GM21717 (cell line): Measurements from ENCODE around the gene NBAS.
"Not testable (repeated sequence)": the region's sequence is repeated elsewhere in the genome, so short reads cannot be mapped to it uniquely, and the experiment has no call there.

Experiments used
- ATAC-seq: cut with Tn5 transposase; IDR thresholded peaks from one replicate; pipeline ENCODE4 v1.9.1; 2021; ENCODE audit warnings: mild to moderate bottlenecking, moderate library complexity; ENCODE audit not compliant: unreplicated experiment

Gene NBAS

GRCh38 chr2:15533860-15534480, 27.2 kb downstream of the NBAS start:
- no peak for ATAC-seq

DNA sequence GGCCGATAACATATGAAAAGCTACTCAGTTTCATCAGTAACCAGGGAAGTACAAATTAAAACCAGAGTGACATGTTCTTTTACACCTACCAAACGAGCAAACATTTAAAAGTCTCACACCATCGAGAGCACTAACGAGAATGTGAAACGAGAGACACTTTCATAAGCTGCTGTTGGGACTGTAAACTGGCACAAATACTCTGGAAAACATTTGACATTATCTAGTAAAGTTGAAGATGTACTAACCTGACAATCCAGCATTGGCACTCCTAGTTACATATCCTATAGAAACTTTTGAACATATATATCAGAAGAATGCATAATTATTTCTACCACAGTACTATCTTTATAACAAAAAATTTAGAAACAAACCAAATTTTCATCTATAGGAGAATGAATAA, 28.1 kb downstream of the NBAS start:
- ATAC-seq: no peak

DNA sequence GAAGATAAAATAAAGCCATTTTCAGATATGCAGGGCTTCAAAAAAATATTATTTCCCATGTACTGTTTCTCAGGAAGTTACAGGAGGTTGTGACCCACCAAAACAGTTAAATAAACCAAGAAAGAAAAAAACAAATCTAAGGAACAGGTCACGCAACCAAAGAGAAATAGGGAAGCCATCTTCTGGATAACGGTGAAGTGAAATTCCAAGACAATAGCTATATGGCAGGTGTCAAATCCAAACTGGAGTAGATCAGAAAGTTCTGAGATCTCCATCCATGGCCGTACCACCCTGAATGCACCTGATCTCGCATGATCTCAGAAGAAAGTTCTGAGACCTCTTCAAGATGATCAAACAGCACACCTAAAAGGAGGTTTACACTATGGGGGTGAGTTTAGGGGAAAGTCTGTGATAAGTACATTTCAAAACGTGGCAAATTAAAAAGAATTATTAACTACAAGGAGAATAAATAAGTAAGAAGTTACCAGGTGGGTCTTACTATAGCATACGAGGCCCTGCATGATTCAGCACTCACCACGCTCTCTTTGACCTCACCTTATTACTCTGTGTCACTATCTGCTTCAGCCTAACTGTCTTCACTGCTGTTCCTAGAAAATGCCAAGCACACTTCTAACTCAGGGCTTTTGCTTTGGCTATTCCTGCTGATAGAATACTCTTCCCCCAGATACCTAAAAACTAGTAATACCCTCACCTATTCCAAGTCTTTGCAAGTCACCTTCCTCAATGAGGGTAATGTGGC, 29.9 kb downstream of the NBAS start:
- no peak for ATAC-seq

DNA sequence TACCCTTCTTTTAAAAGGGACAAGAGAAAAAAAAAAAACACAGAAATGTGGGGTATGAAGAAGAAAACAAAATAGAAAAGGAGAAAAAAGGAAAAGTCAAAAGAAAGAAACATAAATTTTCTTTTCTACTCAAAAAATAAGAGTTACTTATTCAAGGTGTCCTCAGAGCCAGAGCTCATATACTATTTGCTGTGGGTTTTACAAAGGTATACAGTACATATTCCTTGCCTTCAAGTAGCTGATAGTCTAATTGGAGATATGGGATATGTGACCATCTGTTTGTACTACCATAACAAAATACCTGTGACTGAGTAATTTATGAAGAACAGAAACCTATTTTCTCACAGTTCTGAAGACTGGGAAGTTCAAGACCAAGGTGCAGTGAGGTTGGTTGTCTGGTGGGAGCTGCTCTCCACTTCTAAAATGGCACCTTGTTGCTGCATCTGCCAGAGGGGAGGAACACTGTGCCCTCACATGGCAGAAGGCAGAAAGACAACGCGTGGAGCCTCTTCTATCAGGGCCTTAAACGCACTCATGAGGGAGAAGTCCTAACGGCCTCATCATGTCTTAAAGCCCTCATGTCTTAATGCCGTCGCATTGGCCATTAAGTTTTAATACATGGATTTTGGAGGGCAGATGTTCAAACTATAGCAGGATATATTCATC, 33.9 kb downstream of the NBAS start:
- ATAC-seq: no peak

GRCh38 chr2:15521641-15522181, 39.4 kb downstream of the NBAS start:
- no peak for ATAC-seq

- ATAC-seq: no peak
Observed at GRCh38 chr2:15520346-15520745, 40.8 kb downstream of the NBAS start.

- not testable (repeated sequence) for ATAC-seq
Observed at GRCh38 chr2:15518759-15519158, 42.4 kb downstream of the NBAS start.

DNA sequence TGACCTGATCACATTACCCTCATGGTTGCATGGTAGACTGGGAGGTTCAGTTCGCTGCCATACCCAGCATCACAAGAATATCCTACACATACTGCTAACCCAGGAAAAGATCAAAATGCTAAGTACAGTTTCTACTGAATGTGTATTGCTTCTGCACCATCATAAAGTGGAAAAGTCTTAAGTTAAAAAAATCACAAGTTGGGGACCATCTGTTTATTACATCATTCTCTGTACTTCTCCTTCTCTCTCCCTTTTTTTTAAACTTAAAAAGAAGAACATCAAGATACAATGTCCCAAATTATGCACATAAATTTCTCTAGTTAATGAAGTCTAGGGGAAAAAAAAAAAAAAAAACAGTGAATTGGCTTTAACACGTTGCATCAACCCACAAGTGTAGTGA, 43.3 kb downstream of the NBAS start:
- ATAC-seq: no peak

DNA sequence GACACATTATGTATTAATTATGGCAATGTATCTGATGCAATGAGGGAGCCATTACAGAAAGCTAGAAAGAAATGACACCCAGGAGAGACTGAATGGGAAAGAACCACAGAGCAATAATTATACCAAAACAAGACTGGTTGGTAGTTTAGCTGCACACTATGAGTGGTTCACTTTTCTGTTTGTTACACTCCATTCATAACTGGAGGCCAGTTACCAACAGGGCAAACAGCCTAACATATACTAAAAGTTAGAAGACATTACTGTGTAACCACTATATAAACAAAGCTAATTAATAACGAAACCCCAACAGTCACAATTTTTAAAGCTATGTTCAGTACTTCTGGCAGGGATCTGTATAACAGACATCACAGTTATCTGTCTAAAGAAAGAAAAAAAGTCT, 49.4 kb downstream of the NBAS start:
- no peak for ATAC-seq

DNA sequence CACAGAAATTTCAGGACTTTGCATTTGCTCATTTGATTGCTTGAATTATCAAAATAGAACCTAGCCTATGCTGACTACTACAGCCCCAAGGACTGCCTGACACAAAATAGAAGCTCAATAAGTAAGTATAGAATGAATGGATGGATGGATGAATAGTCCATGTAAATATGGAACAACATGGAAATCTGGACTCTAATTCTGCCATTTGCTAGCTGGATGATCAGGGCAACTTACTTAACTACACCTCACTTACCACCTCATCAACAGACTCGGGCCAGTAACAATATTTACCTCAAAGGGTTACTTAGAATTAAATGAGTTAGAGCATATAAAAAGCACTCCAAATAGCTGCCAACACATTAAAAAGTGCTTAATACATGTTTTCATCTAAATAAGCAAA, 50.6 kb downstream of the NBAS start:
- no peak for ATAC-seq

GRCh38 chr2:15510131-15510530, 51.0 kb downstream of the NBAS start:
- ATAC-seq: no peak

- ATAC-seq: no peak
Observed at GRCh38 chr2:15507697-15508096, 53.4 kb downstream of the NBAS start.

DNA sequence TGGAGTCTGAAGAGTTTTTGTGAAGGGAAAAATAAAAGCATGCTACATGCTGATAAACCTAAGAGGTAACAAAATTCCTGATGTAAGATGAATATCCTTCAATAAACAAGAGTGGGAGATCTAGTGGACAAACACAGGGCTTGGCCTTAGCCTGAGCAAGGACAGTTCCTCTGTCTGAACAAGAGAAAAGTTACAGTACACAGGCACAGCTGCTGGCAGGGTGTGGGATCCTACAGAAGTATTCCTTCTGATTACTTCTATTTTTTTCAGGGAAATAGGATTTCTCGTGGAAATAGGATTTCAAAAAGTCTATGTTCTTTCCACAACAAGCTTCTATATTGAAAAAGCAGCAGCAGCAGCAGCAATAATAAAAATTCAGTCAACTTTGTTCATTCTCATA, 54.1 kb downstream of the NBAS start:
- ATAC-seq: no peak

GRCh38 chr2:15506229-15506819, 54.8 kb downstream of the NBAS start:
- no peak for ATAC-seq

- no peak for ATAC-seq
Observed at GRCh38 chr2:15504882-15505663, 56.1 kb downstream of the NBAS start.

- ATAC-seq: not testable (repeated sequence)
Observed at GRCh38 chr2:15499251-15499650, 61.9 kb downstream of the NBAS start.

- no peak for ATAC-seq
Observed at GRCh38 chr2:15498554-15498953, 62.6 kb downstream of the NBAS start.

GRCh38 chr2:15494877-15495276, 66.3 kb downstream of the NBAS start:
- ATAC-seq: no peak

DNA sequence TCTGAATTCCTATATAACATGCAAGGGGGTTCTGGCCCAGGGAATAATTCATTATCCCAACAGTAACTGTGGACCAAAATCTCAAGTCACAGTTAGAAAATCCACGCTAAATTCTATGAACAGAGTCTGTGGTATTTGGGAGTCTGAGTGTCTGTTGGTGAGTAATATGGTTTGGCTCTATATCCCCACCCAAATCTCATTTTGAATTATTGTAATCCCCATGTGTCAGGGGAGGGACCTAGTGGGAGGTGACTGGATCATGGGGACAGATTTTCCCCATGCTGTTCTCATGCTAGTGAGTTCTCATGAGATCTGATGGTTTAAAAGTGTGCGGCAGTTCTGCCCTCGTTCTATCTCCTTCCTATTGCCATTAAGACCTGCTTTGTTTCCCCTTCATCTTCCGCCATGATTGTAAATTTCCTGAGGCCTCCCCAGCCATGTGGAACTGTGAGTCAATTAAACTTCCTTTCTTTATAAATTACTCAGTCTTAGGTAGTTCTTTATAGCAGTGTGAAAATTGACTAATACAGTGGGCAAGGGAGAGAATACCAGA, 68.3 kb downstream of the NBAS start:
- ATAC-seq: no peak

- no peak for ATAC-seq
Observed at GRCh38 chr2:15486770-15487169, 74.4 kb downstream of the NBAS start.
